ENCODE measurements around the gene POLR3K.

GRCh38 chr16:63998-64913 lies 10.8 kb upstream of the POLR3K start:
- TF ChIP-seq CTCF (IDR thresholded peaks at IDR 0.05) (no peak), POLR2A (IDR thresholded peaks at IDR 0.05) (no peak)
